Mesendoderm (in vitro differentiated cells): ENCODE results near the gene RRAD.

Experiments used
- DNase-seq: peaks from one replicate; pipeline ENCODE4 v3.0.0; 2013
- H2AK5ac ChIP-seq: 2 replicates; pipeline ENCODE4 v1.6.1; 2013; ENCODE audit warnings: low read length, inconsistent platforms
- H2BK120ac ChIP-seq: 2 replicates; pipeline ENCODE4 v1.6.1; 2013; ENCODE audit warnings: low read depth, mild to moderate bottlenecking, low read length, moderate library complexity, mixed read lengths
- H2BK15ac ChIP-seq: replicated peaks from 2 replicates; pipeline ENCODE4 v1.6.1; 2013; ENCODE audit warnings: low read depth, mild to moderate bottlenecking, moderate library complexity
- H2BK5ac ChIP-seq: 2 replicates; pipeline ENCODE4 v1.6.1; 2013; ENCODE audit warnings: low read length, inconsistent platforms
- H3K18ac ChIP-seq: 2 replicates; pipeline ENCODE4 v1.6.1; 2013; ENCODE audit warnings: mild to moderate bottlenecking, low read length, mixed read lengths
- H3K23ac ChIP-seq: one replicate; pipeline ENCODE4 v1.6.1; 2013; ENCODE audit warnings: low read length
- H3K27ac ChIP-seq: 2 replicates; pipeline ENCODE4 v1.5.1; 2013; ENCODE audit warnings: low read depth, mild to moderate bottlenecking, inconsistent platforms, low read length, moderate library complexity
- H3K27me3 ChIP-seq: 2 replicates; pipeline ENCODE4 v1.6.1; 2013; ENCODE audit warnings: low read length, control low read depth, mild to moderate bottlenecking, inconsistent platforms; ENCODE audit not compliant: insufficient read depth, poor library complexity
- H3K36me3 ChIP-seq: 2 replicates; pipeline ENCODE4 v1.6.1; 2013; ENCODE audit warnings: low read length, inconsistent platforms; ENCODE audit not compliant: control insufficient read depth, insufficient read depth
- H3K4ac ChIP-seq: one replicate; pipeline ENCODE4 v1.6.1; 2013; ENCODE audit warnings: low read depth, mild to moderate bottlenecking, low read length, moderate library complexity
- H3K4me1 ChIP-seq: 2 replicates; pipeline ENCODE4 v1.6.1; 2013; ENCODE audit warnings: low read depth, low read length, inconsistent platforms; ENCODE audit not compliant: control insufficient read depth
- H3K4me2 ChIP-seq: 2 replicates; pipeline ENCODE4 v1.6.1; 2013; ENCODE audit warnings: low read length
- H3K4me3 ChIP-seq: 2 replicates; pipeline ENCODE4 v1.5.1; 2013; ENCODE audit warnings: mild to moderate bottlenecking, low read length
- H3K56ac ChIP-seq: one replicate; pipeline ENCODE4 v1.6.1; 2013; ENCODE audit warnings: low read length
- H3K79me1 ChIP-seq: 2 replicates; pipeline ENCODE4 v1.6.1; 2013; ENCODE audit warnings: low read length, inconsistent platforms
- H3K79me2 ChIP-seq: 2 replicates; pipeline ENCODE4 v1.6.1; 2013; ENCODE audit warnings: mild to moderate bottlenecking, low read length; ENCODE audit not compliant: control insufficient read depth, insufficient read depth
- H3K9ac ChIP-seq: 2 replicates; pipeline ENCODE4 v1.6.1; 2013; ENCODE audit warnings: low read length, inconsistent platforms
- H4K5ac ChIP-seq: one replicate; pipeline ENCODE4 v1.6.1; 2013; ENCODE audit warnings: low read length
- H4K8ac ChIP-seq: one replicate; pipeline ENCODE4 v1.6.1; 2013; ENCODE audit warnings: low read depth, mild to moderate bottlenecking, control low read depth, low read length, moderate library complexity
- WGBS: extraction: QIAGEN DNeasy Blood & Tissue Kit; methylation state at CpG from one replicate; pipeline ENCODE4 v1.1.7; 2013; ENCODE audit warnings: low lambda C conversion rate, missing lambda C conversion rate; ENCODE audit not compliant: insufficient coverage; ENCODE audit errors: extremely low coverage; 5-methylcytosine and 5-hydroxymethylcytosine counted together

Gene RRAD

GRCh38 chr16:66881964-66882508, 43.3 kb downstream of the RRAD start:
- no CpG with 5 or more reads among the region's 8 CpGs for WGBS
- Histone ChIP-seq H3K36me3 (peaks cover 4% of the 10 kb centered on the region), H3K23ac (no peak overlapping the region)

GRCh38 chr16:66881560-66881959, 43.8 kb downstream of the RRAD start:
- Histone ChIP-seq H3K9ac (peak overlapping the region; percentile 73), H3K23ac (peak overlapping the region; percentile 66), H3K56ac (peak overlapping the region; percentile 74), H3K4ac (no peak overlapping the region), H3K4me3 (no peak overlapping the region), H4K8ac (no peak overlapping the region), H3K4me1 (peaks cover 2% of the 10 kb centered on the region), H3K36me3 (peaks cover 4% of the 10 kb centered on the region), H2AK5ac (no peak overlapping the region), H2BK15ac (no peak overlapping the region), H3K4me2 (peak overlapping the region; percentile 67), H3K27me3 (no peaks in the 10 kb centered on the region), H3K79me1 (peaks cover 11% of the 10 kb centered on the region), H3K27ac (no peak overlapping the region), H3K18ac (no peak overlapping the region), H2BK120ac (no peak overlapping the region), H3K79me2 (peaks cover 4% of the 10 kb centered on the region), H2BK5ac (no peak overlapping the region), H4K5ac (no peak overlapping the region)
- no CpG with 5 or more reads among the region's 2 CpGs for WGBS
- no peak for DNase-seq

More at GRCh38 chr16:66881964-66882508, 43.3 kb downstream of the RRAD start:
- H4K8ac ChIP-seq = no peak overlapping the region
- H3K18ac ChIP-seq = no peak overlapping the region
- H2BK5ac ChIP-seq = no peak overlapping the region
- no peak for DNase-seq
- no peak overlapping the region for H3K27ac ChIP-seq
- H2AK5ac ChIP-seq = no peak overlapping the region
- no peak overlapping the region for H2BK120ac ChIP-seq
- H3K4ac ChIP-seq = no peak overlapping the region
- H3K27me3 ChIP-seq = no peaks in the 10 kb centered on the region
- no peak overlapping the region for H2BK15ac ChIP-seq
- H3K4me3 ChIP-seq = no peak overlapping the region
- H3K79me2 ChIP-seq = peaks cover 4% of the 10 kb centered on the region
- peaks cover 2% of the 10 kb centered on the region for H3K4me1 ChIP-seq
- H3K4me2 ChIP-seq = no peak overlapping the region
- H3K79me1 ChIP-seq = peaks cover 11% of the 10 kb centered on the region
- no peak overlapping the region for H3K9ac ChIP-seq
- H4K5ac ChIP-seq = no peak overlapping the region
- H3K56ac ChIP-seq = peak overlapping the region; percentile 74

GRCh38 chr16:66881014-66881417, 44.3 kb downstream of the RRAD start:
- no peaks in the 10 kb centered on the region for H3K27me3 ChIP-seq
- peak overlapping the region; percentile 88 for H3K4me3 ChIP-seq
- H3K79me2 ChIP-seq = peaks cover 4% of the 10 kb centered on the region
- H2BK15ac ChIP-seq = no peak overlapping the region
- DNase-seq = no peak
- no peak overlapping the region for H3K4ac ChIP-seq
- peaks cover 2% of the 10 kb centered on the region for H3K4me1 ChIP-seq
- no CpG with 5 or more reads among the region's 23 CpGs for WGBS
- H4K5ac ChIP-seq = no peak overlapping the region
- H3K23ac ChIP-seq = no peak overlapping the region
- H3K79me1 ChIP-seq = peaks cover 11% of the 10 kb centered on the region
- H3K4me2 ChIP-seq = peak overlapping the region; percentile 89
- H3K27ac ChIP-seq = no peak overlapping the region
- no peak overlapping the region for H2AK5ac ChIP-seq
- H3K9ac ChIP-seq = peak overlapping the region; percentile 86
- H2BK5ac ChIP-seq = no peak overlapping the region
- H4K8ac ChIP-seq = no peak overlapping the region
- no peak overlapping the region for H2BK120ac ChIP-seq
- H3K36me3 ChIP-seq = peaks cover 4% of the 10 kb centered on the region
- H3K56ac ChIP-seq = peak overlapping the region; percentile 96
- H3K18ac ChIP-seq = no peak overlapping the region

GRCh38 chr16:66880288-66881013, 44.9 kb downstream of the RRAD start, which contains the start of gene PDP2:
PDP2 (plus strand) TSS chr16:66880515; CDS start chr16:66884285, 3,770 bp downstream.
- peak within 1 kb of the TSS; percentile 20 for H3K18ac ChIP-seq
- H3K79me2 ChIP-seq = peaks cover 4% of the 10 kb centered on the region
- no peak within 1 kb of the TSS for H4K5ac ChIP-seq
- H3K27me3 ChIP-seq = no peaks in the 10 kb centered on the region
- peak within 1 kb of the TSS; percentile 86 for H3K9ac ChIP-seq
- WGBS = no CpG with 5 or more reads among the region's 58 CpGs
- no peak within 1 kb of the TSS for H3K23ac ChIP-seq
- H2BK15ac ChIP-seq = no peak within 1 kb of the TSS
- H2BK5ac ChIP-seq = peak within 1 kb of the TSS; percentile 63
- peaks cover 10% of the 10 kb centered on the region for H3K79me1 ChIP-seq
- H3K4me1 ChIP-seq = peaks cover 2% of the 10 kb centered on the region
- H3K56ac ChIP-seq = peak within 1 kb of the TSS; percentile 96
- peak; percentile 99 for DNase-seq
- no peak within 1 kb of the TSS for H2BK120ac ChIP-seq
- H3K4me2 ChIP-seq = peak within 1 kb of the TSS; percentile 89
- H2AK5ac ChIP-seq = no peak within 1 kb of the TSS
- H3K4ac ChIP-seq = no peak within 1 kb of the TSS
- peak within 1 kb of the TSS; percentile 65 for H4K8ac ChIP-seq
- H3K36me3 ChIP-seq = peaks cover 4% of the 10 kb centered on the region
- H3K4me3 ChIP-seq = peak within 1 kb of the TSS; percentile 88
- no peak within 1 kb of the TSS for H3K27ac ChIP-seq

GRCh38 chr16:66878067-66878466, 47.3 kb downstream of the RRAD start:
- Histone ChIP-seq H3K4me2 (no peak overlapping the region), H4K5ac (no peak overlapping the region), H3K4me1 (peaks cover 2% of the 10 kb centered on the region), H4K8ac (no peak overlapping the region), H3K18ac (no peak overlapping the region), H3K23ac (no peak overlapping the region), H3K79me2 (peaks cover 4% of the 10 kb centered on the region), H3K9ac (no peak overlapping the region), H3K4ac (no peak overlapping the region), H2AK5ac (no peak overlapping the region), H3K56ac (no peak overlapping the region), H2BK120ac (no peak overlapping the region), H3K27ac (no peak overlapping the region), H2BK15ac (no peak overlapping the region), H3K36me3 (no peaks in the 10 kb centered on the region), H2BK5ac (no peak overlapping the region), H3K27me3 (no peaks in the 10 kb centered on the region), H3K4me3 (no peak overlapping the region), H3K79me1 (peaks cover 6% of the 10 kb centered on the region)
- WGBS = no CpG with 5 or more reads among the region's 5 CpGs
- no peak for DNase-seq
